HG02852 (cell line): ENCODE measurements around the gene ITGA3.
"Not testable (repeated sequence)": the region's sequence is repeated elsewhere in the genome, so short reads cannot be mapped to it uniquely, and the experiment has no call there.

ENCODE experiments used
- ATAC-seq: cut with Tn5 transposase; IDR thresholded peaks from one replicate; pipeline ENCODE4 v1.9.1; 2021; ENCODE audit warnings: mild to moderate bottlenecking, moderate library complexity; ENCODE audit not compliant: unreplicated experiment

ITGA3 gene

GRCh38 chr17:50034498-50035364 lies 21.2 kb upstream of the ITGA3 start:
- no peak for ATAC-seq

DNA sequence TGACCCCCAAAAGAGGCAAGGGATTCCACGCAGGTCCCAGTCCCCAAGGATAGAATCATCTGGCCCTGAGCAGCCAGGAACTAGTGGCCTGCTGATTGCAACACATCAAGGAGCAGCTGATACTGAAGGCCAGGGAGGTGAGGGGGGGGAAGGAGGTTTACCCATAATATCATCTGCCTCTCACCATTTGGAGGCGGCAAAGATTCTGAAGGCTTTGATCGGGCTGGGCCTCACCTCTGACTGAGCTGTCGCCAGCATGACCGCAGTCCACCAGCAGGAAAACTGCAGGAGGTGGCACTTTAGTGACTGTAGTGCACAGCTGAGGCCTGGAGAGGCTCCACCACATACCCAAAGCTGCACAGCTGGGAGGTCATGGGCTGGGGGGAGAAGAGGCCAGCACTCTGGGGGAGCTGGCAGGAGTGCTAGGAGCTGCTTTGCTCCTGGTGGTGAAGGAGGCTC lies 20.5 kb upstream of the ITGA3 start:
- no peak for ATAC-seq

- ATAC-seq, result no peak
Measured at GRCh38 chr17:50035945-50036344, 20.0 kb upstream of the ITGA3 start.

- ATAC-seq, result no peak
Measured at GRCh38 chr17:50036455-50037261, 19.3 kb upstream of the ITGA3 start.

DNA sequence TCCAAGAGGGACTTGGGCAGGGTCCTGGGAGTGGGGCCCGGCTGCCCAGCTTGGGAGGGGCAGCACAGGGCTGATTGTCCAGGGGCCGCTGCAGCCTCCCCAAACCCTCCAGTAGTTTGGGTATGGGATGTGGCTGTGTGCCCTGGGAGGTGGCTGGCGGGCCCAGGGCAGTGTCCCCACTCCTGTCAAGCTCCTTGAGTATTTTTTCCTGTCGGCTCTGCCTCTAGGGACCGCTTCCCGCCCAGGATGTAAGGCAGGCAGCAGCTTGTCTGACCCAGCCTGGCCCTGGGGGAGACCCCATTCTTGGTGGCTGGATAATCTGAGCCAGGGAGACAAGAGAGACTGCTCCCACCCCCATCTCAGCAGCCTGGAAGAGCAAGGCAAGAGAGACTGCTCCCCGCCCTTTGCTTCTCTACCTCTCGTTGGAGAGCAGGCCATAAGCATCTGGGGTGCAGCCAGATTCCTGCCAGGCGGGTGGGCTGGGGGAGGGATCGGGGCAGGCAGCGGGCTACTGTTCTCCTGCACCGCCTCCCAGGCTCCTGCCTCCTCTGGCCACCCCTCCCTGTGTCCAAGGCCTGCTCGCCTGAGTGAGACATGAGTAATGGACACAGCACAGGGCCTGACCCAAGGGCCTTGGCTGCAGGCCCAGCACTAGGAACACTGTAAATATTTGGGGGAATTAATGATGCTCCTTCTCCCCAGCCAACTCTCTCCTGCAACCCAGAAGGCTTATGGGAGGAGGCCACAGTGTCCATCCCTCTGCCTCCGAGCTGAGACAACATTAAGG lies 18.4 kb upstream of the ITGA3 start:
- no peak for ATAC-seq

- no peak for ATAC-seq
Measured at GRCh38 chr17:50039058-50039457, 16.9 kb upstream of the ITGA3 start.

- ATAC-seq, result not testable (repeated sequence)
Measured at GRCh38 chr17:50040496-50040895, 15.4 kb upstream of the ITGA3 start.

DNA sequence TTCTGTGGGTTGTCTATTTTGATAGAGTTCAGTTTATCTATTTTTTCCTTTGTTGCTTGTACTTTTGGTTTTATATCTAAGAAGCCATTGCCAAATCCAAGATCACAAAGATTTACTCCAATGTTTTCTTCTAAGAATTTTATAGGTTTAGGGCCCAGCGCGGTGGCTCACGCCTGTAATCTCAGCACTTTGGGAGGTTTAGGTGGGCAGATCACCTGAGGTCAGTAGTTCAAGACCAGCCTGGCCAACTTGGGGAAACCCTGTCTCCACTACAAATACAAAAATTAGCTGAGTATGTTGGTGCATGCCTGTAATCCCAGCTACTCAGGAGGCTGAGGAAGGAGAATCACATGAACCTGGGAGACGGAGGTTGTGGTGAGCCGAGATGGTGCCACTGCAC lies 13.7 kb upstream of the ITGA3 start:
- ATAC-seq, result no peak

DNA sequence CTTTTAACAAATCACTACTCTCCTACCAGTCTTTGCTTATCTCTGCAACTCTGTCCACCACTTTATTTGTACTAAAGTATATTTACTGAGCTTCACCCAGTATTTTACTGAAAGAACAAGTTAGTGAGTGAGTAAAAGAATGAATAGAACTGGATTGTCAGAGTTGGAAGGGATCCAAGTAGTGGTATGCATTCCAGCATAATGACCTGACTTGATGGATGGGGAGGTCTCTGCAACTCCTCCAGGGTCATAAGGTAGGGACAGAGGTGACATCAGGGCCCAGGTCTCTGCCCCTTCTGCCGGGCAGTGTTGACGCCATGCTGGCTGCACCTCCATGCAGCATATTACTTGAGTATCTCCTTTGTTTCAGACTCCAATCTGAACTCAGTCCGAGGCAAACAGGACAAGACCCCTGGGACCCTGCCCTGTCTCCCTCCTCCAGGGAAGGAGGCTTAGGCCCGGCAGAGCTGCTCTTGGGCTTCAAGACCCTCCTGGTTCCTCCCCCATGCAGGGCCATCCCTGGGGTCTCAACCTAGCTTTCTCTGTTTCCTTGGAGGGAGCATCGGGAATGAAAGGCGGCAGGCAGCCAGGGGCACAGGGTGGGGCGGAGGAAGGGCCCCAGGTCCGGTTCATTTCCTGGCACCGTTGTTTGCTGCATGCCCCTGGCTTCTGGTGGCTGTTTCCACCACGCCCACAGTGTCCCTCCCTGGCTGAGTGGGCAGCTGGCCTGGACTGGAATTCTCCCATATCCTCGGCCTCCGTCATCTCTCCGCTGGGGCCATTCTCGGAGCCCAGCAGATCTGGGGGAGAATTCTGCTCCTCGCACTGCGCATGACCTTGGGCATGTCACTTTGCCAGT lies 12.4 kb upstream of the ITGA3 start:
- no peak for ATAC-seq

GRCh38 chr17:50044483-50044882 lies 11.4 kb upstream of the ITGA3 start:
- ATAC-seq, result no peak

- ATAC-seq, result no peak
Measured at GRCh38 chr17:50045154-50045553, 10.8 kb upstream of the ITGA3 start.

GRCh38 chr17:50046179-50046578 lies 9.7 kb upstream of the ITGA3 start:
- ATAC-seq, result no peak

DNA sequence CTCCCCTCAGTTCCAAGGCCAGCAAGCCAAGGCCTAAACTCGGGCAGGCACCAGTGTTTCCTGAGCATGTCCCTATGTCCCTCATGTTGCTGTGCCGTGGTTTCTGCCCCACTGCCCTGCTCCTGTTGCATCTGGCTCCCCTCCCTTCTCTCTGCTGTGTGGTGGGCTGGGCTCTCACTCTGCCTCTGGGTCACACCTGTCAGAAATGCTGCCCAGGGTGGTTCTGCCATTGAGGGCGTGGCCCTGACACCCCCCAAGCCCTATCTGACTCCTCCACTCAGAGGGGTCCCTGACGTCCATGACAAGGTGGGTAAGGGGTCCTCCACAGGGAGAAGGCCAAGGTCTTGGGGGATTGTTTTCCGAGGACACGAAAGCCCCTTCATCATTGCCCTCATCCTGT lies 9.2 kb upstream of the ITGA3 start:
- ATAC-seq, result no peak

GRCh38 chr17:50047083-50047482 lies 8.8 kb upstream of the ITGA3 start:
- no peak for ATAC-seq

DNA sequence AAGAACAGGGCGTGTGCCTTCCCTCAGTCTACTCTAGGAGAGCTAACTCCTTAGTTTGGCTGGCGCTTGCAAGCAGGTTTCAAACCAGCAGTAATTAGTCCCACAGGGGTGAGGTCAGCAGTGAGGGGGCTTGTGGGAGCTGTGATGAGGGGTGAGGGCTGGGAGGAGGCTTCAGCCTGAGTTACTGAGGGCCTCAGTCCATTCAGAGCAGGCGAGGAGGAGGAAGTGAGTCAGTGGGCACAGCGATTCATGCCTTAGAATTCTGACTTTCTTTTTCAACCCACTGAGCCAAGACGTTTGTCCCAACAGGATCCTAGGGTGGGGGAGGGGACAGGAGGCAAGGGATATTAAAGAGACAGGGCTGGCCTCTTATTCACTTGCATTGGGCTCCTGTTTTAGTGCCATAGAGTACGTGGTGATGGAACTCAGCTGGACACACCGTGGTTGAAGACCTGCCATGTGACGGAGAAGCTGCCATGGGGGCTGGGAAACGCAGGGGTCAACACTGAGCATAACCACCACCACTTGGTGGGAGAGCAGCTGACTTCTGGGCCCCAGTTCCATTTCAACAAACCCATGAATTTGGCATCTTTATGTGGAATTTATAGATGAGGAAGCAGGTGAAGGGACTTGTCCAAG lies 8.3 kb upstream of the ITGA3 start:
- no peak for ATAC-seq

DNA sequence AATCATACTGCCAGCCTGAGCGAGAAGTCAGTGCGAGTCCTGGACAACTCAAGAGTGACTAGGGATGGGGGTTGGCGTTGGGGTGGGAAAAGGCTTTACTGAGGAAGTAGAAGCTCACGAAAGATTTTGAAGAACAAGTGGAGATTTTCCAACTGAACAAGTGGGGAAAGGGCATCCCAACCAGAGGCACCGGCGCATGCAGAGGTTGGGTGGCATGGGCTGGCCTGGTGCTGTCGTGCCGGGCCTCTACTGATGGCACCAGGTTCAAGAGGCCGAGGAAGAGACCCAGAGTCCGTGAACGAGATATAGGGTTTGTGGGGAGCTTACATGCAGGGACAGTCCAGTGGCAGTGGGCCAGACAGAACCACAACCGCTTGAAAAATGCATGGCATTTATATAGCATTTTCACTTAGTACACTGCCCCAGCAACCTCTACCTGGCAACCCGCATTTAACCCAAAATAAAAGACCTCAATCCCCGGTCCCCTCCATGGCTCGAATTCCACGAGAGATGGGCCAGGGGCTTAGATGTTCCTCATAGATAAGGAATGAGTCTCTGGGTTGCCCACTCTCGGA lies 7.7 kb upstream of the ITGA3 start:
- ATAC-seq, result no peak

DNA sequence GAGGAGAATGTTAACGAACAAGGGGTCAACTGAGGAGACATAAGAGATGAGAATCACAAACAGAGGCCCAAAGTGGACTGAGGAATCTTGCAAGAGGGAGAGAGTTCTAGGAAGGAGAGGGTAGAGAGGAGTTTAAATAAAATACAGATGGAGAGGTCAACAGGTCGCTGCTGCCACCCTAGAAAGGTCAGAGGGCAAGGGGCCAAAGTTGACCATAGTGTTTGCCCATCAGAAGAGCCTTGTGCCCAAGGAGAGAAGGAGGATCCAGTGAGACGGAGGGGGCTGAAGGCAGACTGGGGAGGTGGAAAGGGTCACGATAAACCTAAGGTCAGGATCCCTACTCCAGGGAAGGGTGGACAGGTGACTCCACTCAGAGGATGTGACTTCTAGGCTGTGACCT lies 6.9 kb upstream of the ITGA3 start:
- no peak for ATAC-seq

DNA sequence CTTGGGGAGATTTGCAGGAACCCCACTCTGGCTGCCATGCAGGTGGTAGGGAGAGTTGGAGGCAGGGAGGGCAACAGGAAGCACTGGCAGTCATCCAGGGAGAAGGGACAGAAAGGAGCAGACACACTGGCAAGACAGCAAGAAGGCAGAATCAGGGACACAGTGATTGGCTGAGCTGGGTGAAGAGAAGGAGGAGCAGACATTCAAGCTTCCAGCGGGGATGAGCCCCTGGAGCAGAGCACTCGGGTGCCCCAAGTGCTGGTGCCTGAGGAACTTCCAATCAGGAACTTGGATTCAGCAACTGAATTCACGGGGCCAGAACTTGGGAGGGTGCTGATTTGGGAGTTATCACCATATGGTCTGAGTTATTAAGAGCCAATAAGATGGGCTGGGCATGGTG lies 6.3 kb upstream of the ITGA3 start:
- ATAC-seq, result no peak

DNA sequence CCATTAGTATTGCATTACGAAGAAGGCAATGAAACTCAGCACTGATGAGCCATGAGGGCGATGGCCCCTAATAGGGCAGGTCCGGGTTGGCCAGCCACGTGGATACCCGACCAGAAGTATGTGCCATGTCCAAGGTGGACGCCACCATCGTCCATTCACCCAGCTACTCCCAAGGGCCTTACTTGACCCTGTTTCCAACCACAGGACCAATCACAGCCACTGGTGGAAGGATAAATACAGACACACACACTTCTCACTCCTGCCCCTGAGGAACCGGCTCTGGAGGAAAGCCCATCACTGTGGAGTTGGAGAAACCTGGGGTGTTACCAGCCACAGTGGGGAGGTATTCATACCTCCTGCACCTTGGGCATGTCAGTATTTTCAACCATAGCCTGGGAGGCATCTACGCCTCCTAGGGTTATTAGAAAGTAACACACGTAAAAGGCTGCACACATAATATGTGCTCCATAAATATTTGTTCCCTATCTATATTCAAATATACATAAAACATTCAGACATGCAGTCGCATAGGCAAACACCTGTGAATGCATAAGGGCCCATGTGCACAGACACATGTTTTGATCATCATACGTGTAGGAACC lies 5.4 kb upstream of the ITGA3 start:
- no peak for ATAC-seq
